BE2C (cell line): Measurements from ENCODE around the gene TP73.
"Not testable (repeated sequence)": the region's sequence is repeated elsewhere in the genome, so short reads cannot be mapped to it uniquely, and the experiment has no call there.

Experiments used
- DNase-seq: peaks from one replicate; pipeline ENCODE4 v3.0.0-alpha.2; 2020
- H3K27me3 ChIP-seq: fragments of 250-450 bp; sonication (Bioruptor Pico); 2 replicates; pipeline ENCODE4 v1.5.1; 2020; ENCODE audit warnings: mild to moderate bottlenecking
- H3K36me3 ChIP-seq: fragments of 250-450 bp; sonication (Bioruptor Pico); 2 replicates; pipeline ENCODE4 v1.5.1; 2020; ENCODE audit warnings: mild to moderate bottlenecking
- H3K4me1 ChIP-seq: fragments of 250-450 bp; sonication (Bioruptor Pico); 2 replicates; pipeline ENCODE4 v1.5.1; 2020
- H3K4me3 ChIP-seq: 2 replicates; pipeline ENCODE4 v1.5.1; 2011; ENCODE audit warnings: low read depth, low read length
- H3K9me3 ChIP-seq: fragments of 250-450 bp; sonication (Bioruptor Pico); 2 replicates; pipeline ENCODE4 v1.5.1; 2020
- CTCF ChIP-seq: IDR thresholded peaks from 2 replicates; pipeline ENCODE4 v1.5.1; 2012; ENCODE audit warnings: mild to moderate bottlenecking, low read depth, low read length

The TP73 gene

GRCh38 chr1:3617806-3618345 is 34.4 kb upstream of the TP73 start:
- Histone ChIP-seq H3K9me3 (no peaks in the 10 kb centered on the region), H3K4me1 (no peaks in the 10 kb centered on the region), H3K4me3 (no peak overlapping the region), H3K36me3 (no peaks in the 10 kb centered on the region), H3K27me3 (no peaks in the 10 kb centered on the region)
- no peak for DNase-seq
- no peak for TF ChIP-seq CTCF

GRCh38 chr1:3618531-3618880 is 33.8 kb upstream of the TP73 start:
- TF ChIP-seq CTCF, result no peak
- H3K4me1 ChIP-seq, result no peaks in the 10 kb centered on the region
- no peaks in the 10 kb centered on the region for H3K36me3 ChIP-seq
- no peak overlapping the region for H3K4me3 ChIP-seq
- H3K27me3 ChIP-seq, result no peaks in the 10 kb centered on the region
- DNase-seq, result no peak
- no peaks in the 10 kb centered on the region for H3K9me3 ChIP-seq

GRCh38 chr1:3618881-3619671 is 33.2 kb upstream of the TP73 start:
- Histone ChIP-seq H3K9me3 (no peaks in the 10 kb centered on the region), H3K36me3 (no peaks in the 10 kb centered on the region), H3K4me1 (no peaks in the 10 kb centered on the region), H3K4me3 (no peak overlapping the region), H3K27me3 (no peaks in the 10 kb centered on the region)
- peak; percentile 72 for TF ChIP-seq CTCF
- peak; percentile 58 for DNase-seq

GRCh38 chr1:3620708-3621107 is 31.6 kb upstream of the TP73 start:
- no peak for DNase-seq
- H3K27me3 ChIP-seq, result no peaks in the 10 kb centered on the region
- no peak for TF ChIP-seq CTCF
- H3K9me3 ChIP-seq, result no peaks in the 10 kb centered on the region
- no peaks in the 10 kb centered on the region for H3K36me3 ChIP-seq
- no peak overlapping the region for H3K4me3 ChIP-seq
- H3K4me1 ChIP-seq, result no peaks in the 10 kb centered on the region

- not testable (repeated sequence) for H3K36me3 ChIP-seq, H3K9me3 ChIP-seq, H3K4me3 ChIP-seq, H3K27me3 ChIP-seq, DNase-seq, H3K4me1 ChIP-seq
- TF ChIP-seq CTCF, result peak; percentile 54
These were observed 31.1 kb upstream of the TP73 start for GRCh38 chr1:3621151-3621671.

- H3K27me3 ChIP-seq, H3K36me3 ChIP-seq, H3K4me1 ChIP-seq, H3K9me3 ChIP-seq, H3K4me3 ChIP-seq, DNase-seq: not testable (repeated sequence)
These were observed 30.2 kb upstream of the TP73 start for GRCh38 chr1:3622102-3622501.
